Heart right ventricle (tissue), 16 donors: ENCODE results near the gene MAGEB16. TPM values are rescaled to one million over a fixed set of nuclear protein-coding genes. Genes with fewer than 3 reads are reported as not detected.

Source experiments
- ATAC-seq, 8 donors: fragments of 200-7000 bp; cut with Tn5 transposase; one replicate each; pipeline ENCODE4 v1.9.1; 2020; ENCODE audit warnings: mild to moderate bottlenecking in 8 of 8, moderate library complexity in 8 of 8, moderate number of reproducible peaks in 1 of 8
- DNase-seq, 2 donors: peaks; one replicate each; pipeline ENCODE4 v3.0.0-alpha.2; 2020
- H3K27ac ChIP-seq, 10 donors: fragments of 200-600 bp; sonication (generic) in 2 of 10; one replicate each; pipeline versions ENCODE4 v1.5.0 to v1.8.0; 2020 to 2022; ENCODE audit warnings: mild to moderate bottlenecking in 3 of 10
- H3K27me3 ChIP-seq, 7 donors: fragments of 200-600 bp; one replicate each; pipeline ENCODE4 v1.8.0; 2021 to 2022; ENCODE audit warnings: mild to moderate bottlenecking in 2 of 7
- H3K36me3 ChIP-seq, 9 donors: fragments of 200-600 bp; sonication (generic) in 1 of 9; one replicate each; pipeline versions ENCODE4 v1.5.0 to v1.8.0; 2020 to 2022; ENCODE audit warnings: mild to moderate bottlenecking in 2 of 9
- H3K4me1 ChIP-seq, 9 donors: fragments of 200-600 bp; sonication (generic) in 1 of 9; one replicate each; pipeline versions ENCODE4 v1.5.0 to v1.8.0; 2020 to 2022; ENCODE audit warnings: mild to moderate bottlenecking in 4 of 9
- H3K4me3 ChIP-seq, 10 donors: fragments of 200-600 bp; sonication (generic) in 2 of 10; one replicate each; pipeline versions ENCODE4 v1.5.0 to v1.8.0; 2020 to 2022; ENCODE audit warnings: mild to moderate bottlenecking in 7 of 10, moderate library complexity in 2 of 10
- H3K9me3 ChIP-seq, 11 donors: fragments of 200-600 bp in 10 of 11; sonication (generic) in 2 of 11; one replicate each; pipeline versions ENCODE4 v1.5.0 to v1.8.0; 2013 to 2022; ENCODE audit warnings: mild to moderate bottlenecking in 2 of 11, control low read depth in 1 of 11, moderate library complexity in 1 of 11
- CTCF ChIP-seq, 9 donors: fragments of 200-600 bp; sonication (generic) in 2 of 9; IDR thresholded peaks; one replicate each; pipeline versions ENCODE4 v1.5.0 to v1.8.0; 2021 to 2022; ENCODE audit warnings: antibody characterized with exemption in 9 of 9, mild to moderate bottlenecking in 5 of 9, moderate library complexity in 1 of 9
- WGBS, 2 donors: extraction: QIAGEN DNeasy Blood & Tissue Kit; methylation state at CpG; one replicate each; pipeline ENCODE4 v1.1.7; 2013; ENCODE audit warnings: inconsistent platforms in 1 of 2; 5-methylcytosine and 5-hydroxymethylcytosine counted together
- intact Hi-C, 10 donors: fragments of 100-400 bp; cut with DNase I; formaldehyde crosslinking; loops; one replicate each; pipeline versions ENCODE4 v1.11.1 to v1.14.2; 2022
- polyA plus RNA-seq, 2 donors: library from polyadenylated mRNA; stranded (reverse); fragments of 200-250 nt; gene quantifications; one replicate each; pipeline ENCODE4 v1.2.3, GENCODE V29; 2013
- total RNA-seq, 10 donors: library from RNA; stranded (reverse); fragmentation: NEBNext Ultra II Directional in 3 of 10; extraction: Animal tissue kit (Norgen Biotek cat#: 25700) in 3 of 10; gene quantifications; one replicate each; pipeline versions ENCODE4 v1.2.1 to v1.2.4, GENCODE V29; 2021 to 2023
- donor health status: Arrhythmogenic right ventricular cardiomyopathy.
- donor health status: ischemic (EF 13 %, LVEDD 7.1; RV severe dilation, severe dysfunction).
- donor health status: healthy with polysubstance abuse.
- donor health status: DM: no; HTN: yes; CAD: no.
- donor health status: DM: no; HTN: no; CAD: no.
- donor health status: ischemic (EF 25% LVEDD 6.9; RV normal size, moderate dysfunction).
- donor health status: ischemic (EF 25% LVEDD 5.7; RV mildly dilated, moderate dysfunction).
- donor health status: healthy.
- donor health status: DM: yes; HTN: yes; CAD: no.
- donor health status: Ischemic cardiomyopathy.
- donor health status: ischemic (EF 35%, LVEDD 5.7; RV mildly dilated, moderate dysfunction).
- donor health status: nonischemic (EF 11% LVEDD 7.7; RV severe dilation, severe dysfunction).
- donor health status: DM: yes; HTN: yes; CAD: no.
- donor health status: PGD.
- donor health status: ischemic (EF 29% LVEDD 5.4; RV normal size, mild dysfunction).
- donor health status: nonischemic (EF 23%, LVEDD 6.1; RV moderate dilation, normal function).

The MAGEB16 gene
- total and polyA plus RNA-seq, 12 donors, result not detected

GRCh38 chrX:35787867-35788266 is 10.3 kb upstream of the MAGEB16 start:
- no peak for TF ChIP-seq CTCF (IDR thresholded peaks at IDR 0.05)
- WGBS, 2 donors, result 87 to 91% methylated on average over 2 of the region's 2 CpGs
- intact Hi-C loops, result no loop called here
- ATAC-seq (no peak), DNase-seq (no peak)
- no peak overlapping the region for H3K4me3 ChIP-seq
- H3K27ac ChIP-seq, result no peak overlapping the region
- H3K36me3 ChIP-seq, result no peaks in the 10 kb centered on the region
- no peaks in the 10 kb centered on the region for H3K27me3 ChIP-seq
- H3K9me3 ChIP-seq, result no peaks in the 10 kb centered on the region
- H3K4me1 ChIP-seq, result no peaks in the 10 kb centered on the region

- Histone ChIP-seq H3K9me3 (no peaks in the 10 kb centered on the region), H3K4me3 (no peak overlapping the region), H3K27me3 (no peaks in the 10 kb centered on the region), H3K4me1 (no peaks in the 10 kb centered on the region), H3K36me3 (no peaks in the 10 kb centered on the region), H3K27ac (no peak overlapping the region)
- ATAC-seq (no peak), DNase-seq (no peak)
- TF ChIP-seq CTCF (IDR thresholded peaks at IDR 0.05), result no peak
- WGBS, 2 donors, result 56 to 69% methylated on average over 5 of the region's 5 CpGs
- intact Hi-C loops, result no loop called here
These were observed 2.3 kb downstream of the MAGEB16 start for GRCh38 chrX:35800474-35800873.

- Histone ChIP-seq H3K27me3 (no peaks in the 10 kb centered on the region), H3K36me3 (no peaks in the 10 kb centered on the region), H3K4me3 (no peak overlapping the region), H3K4me1 (no peaks in the 10 kb centered on the region), H3K27ac (no peak overlapping the region), H3K9me3 (no peaks in the 10 kb centered on the region)
- no peak for TF ChIP-seq CTCF (IDR thresholded peaks at IDR 0.05)
- 65 to 69% methylated on average over 4 of the region's 4 CpGs for WGBS, 2 donors
- no peak for ATAC-seq
- intact Hi-C loops, result no loop called here
- DNase-seq, result no peak
These were observed 11.6 kb downstream of the MAGEB16 start for GRCh38 chrX:35809781-35810180.

GRCh38 chrX:35819241-35819640 is 21.1 kb downstream of the MAGEB16 start:
- no peak for TF ChIP-seq CTCF (IDR thresholded peaks at IDR 0.05)
- Histone ChIP-seq H3K4me1 (no peaks in the 10 kb centered on the region), H3K27me3 (peaks cover 0 to 3% (median 0%) of the 10 kb centered on the region in 7 donors), H3K4me3 (no peak overlapping the region), H3K36me3 (no peaks in the 10 kb centered on the region), H3K27ac (no peak overlapping the region), H3K9me3 (no peaks in the 10 kb centered on the region)
- DNase-seq (no peak), ATAC-seq (no peak)
- intact Hi-C loops, result no loop called here
- 40 to 45% methylated on average over 4 of the region's 4 CpGs for WGBS, 2 donors

- no peaks in the 10 kb centered on the region for H3K9me3 ChIP-seq
These were observed 28.4 kb downstream of the MAGEB16 start for GRCh38 chrX:35826503-35826902.

More at GRCh38 chrX:35826503-35826902, 28.4 kb downstream of the MAGEB16 start:
- H3K4me1 ChIP-seq, result no peaks in the 10 kb centered on the region
- no peaks in the 10 kb centered on the region for H3K27me3 ChIP-seq
- DNase-seq (no peak), ATAC-seq (no peak)
- WGBS, 2 donors, result 50 to 75% methylated on average over 1 of the region's 1 CpG
- no peak overlapping the region for H3K27ac ChIP-seq
- TF ChIP-seq CTCF (IDR thresholded peaks at IDR 0.05), result no peak
- intact Hi-C loops, result no loop called here
- H3K4me3 ChIP-seq, result no peak overlapping the region
- H3K36me3 ChIP-seq, result no peaks in the 10 kb centered on the region
